Mucosa of descending colon (tissue), 3 donors: ENCODE data around the gene SNX32. TPM values are rescaled to one million over a fixed set of nuclear protein-coding genes. Genes with fewer than 3 reads are reported as not detected.

ENCODE experiments used
- ATAC-seq: fragments of 200-7000 bp; cut with Tn5 transposase; one replicate; pipeline ENCODE4 v1.9.1; 2020; ENCODE audit warnings: mild to moderate bottlenecking, moderate library complexity
- DNase-seq, 3 donors: peaks; one replicate each; pipeline ENCODE4 v3.0.0-alpha.2; 2020
- H3K36me3 ChIP-seq: fragments of 200-600 bp; one replicate; pipeline ENCODE4 v1.8.0; 2021; ENCODE audit warnings: low read depth, mild to moderate bottlenecking
- H3K4me1 ChIP-seq: fragments of 200-600 bp; one replicate; pipeline ENCODE4 v1.8.0; 2021; ENCODE audit warnings: low read depth, mild to moderate bottlenecking
- H3K4me3 ChIP-seq: fragments of 200-600 bp; one replicate; pipeline ENCODE4 v1.8.0; 2021; ENCODE audit warnings: mild to moderate bottlenecking
- H3K9me3 ChIP-seq: fragments of 200-600 bp; one replicate; pipeline ENCODE4 v1.8.0; 2021; ENCODE audit warnings: mild to moderate bottlenecking
- intact Hi-C, 2 donors: fragments of 100-400 bp; cut with DNase I in 1 of 2; cut with micrococcal nuclease in 1 of 2; formaldehyde crosslinking; loops; one replicate each; pipeline versions ENCODE4 v1.11.0 to v1.11.1; 2022; cut with DNase I, micrococcal nuclease
- total RNA-seq, 3 donors: library from RNA; stranded (reverse); fragmentation: NEBNext Ultra II Directional in 2 of 3; extraction: Animal tissue kit (Norgen Biotek cat#: 25700) in 2 of 3; gene quantifications; one replicate each; pipeline versions ENCODE4 v1.2.1 to v1.2.4, GENCODE V29; 2021 to 2023
- TF ChIP-seq, protein P1 (sequence below): fragments of 200-600 bp; IDR thresholded peaks from one replicate; pipeline ENCODE4 v1.8.0; 2022; ENCODE audit warnings: antibody characterized with exemption, mild to moderate bottlenecking
- donor health status: DM: no; HTN: no; CAD: no; lungs with moderate emphysema.
- donor health status: DM: no; HTN: no; CAD: no.
- donor health status: DM: no; HTN: yes; CAD: no.

The SNX32 gene
- total RNA-seq, 3 donors from 2014 or later, result 1.1 to 9.4 (median 1.4) TPM

DNA sequence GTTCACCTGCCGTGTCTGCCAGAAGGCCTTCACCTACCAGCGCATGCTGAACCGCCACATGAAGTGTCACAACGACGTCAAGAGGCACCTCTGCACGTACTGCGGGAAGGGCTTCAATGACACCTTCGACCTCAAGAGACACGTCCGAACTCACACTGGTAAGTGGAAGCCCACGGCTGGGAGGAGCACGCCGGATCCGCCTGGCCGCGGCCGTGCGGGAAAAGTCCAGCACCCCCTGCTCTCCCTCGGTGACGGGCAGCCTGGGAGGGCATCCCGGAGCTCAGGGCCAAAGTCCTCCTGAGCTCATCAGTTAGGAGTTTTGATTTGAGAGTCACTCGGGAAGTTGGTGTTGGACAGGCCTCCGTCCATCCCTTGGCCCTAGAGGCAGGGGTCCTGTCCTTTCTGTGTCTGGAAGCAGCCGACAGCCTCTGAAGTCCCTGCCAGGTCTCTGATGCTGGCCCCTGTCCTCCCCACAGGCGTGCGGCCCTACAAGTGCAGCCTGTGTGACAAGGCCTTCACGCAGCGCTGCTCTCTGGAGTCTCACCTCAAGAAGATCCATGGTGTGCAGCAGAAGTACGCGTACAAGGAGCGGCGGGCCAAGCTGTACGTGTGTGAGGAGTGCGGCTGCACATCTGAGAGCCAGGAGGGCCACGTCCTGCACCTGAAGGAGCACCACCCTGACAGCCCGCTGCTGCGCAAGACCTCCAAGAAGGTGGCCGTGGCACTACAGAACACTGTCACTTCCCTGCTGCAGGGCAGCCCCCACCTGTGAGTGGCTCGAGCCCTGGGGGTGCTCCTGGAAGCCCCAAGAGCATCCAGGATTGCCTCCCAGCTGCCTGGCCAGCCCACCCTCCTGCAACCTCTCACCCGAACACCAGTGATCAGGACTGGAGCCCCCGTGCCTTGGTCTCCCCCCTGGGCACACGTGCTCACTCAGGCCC lies 38.9 kb upstream of the SNX32 start:
- DNase-seq, result no peak
- no peak for ATAC-seq
- Histone ChIP-seq H3K4me1 (peaks cover 38% of the 10 kb centered on the region), H3K4me3 (no peak overlapping the region), H3K9me3 (no peaks in the 10 kb centered on the region), H3K36me3 (peaks cover 6% of the 10 kb centered on the region)
- intact Hi-C loops, result no loop called here
- TF ChIP-seq, protein P1, sequence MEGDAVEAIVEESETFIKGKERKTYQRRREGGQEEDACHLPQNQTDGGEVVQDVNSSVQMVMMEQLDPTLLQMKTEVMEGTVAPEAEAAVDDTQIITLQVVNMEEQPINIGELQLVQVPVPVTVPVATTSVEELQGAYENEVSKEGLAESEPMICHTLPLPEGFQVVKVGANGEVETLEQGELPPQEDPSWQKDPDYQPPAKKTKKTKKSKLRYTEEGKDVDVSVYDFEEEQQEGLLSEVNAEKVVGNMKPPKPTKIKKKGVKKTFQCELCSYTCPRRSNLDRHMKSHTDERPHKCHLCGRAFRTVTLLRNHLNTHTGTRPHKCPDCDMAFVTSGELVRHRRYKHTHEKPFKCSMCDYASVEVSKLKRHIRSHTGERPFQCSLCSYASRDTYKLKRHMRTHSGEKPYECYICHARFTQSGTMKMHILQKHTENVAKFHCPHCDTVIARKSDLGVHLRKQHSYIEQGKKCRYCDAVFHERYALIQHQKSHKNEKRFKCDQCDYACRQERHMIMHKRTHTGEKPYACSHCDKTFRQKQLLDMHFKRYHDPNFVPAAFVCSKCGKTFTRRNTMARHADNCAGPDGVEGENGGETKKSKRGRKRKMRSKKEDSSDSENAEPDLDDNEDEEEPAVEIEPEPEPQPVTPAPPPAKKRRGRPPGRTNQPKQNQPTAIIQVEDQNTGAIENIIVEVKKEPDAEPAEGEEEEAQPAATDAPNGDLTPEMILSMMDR, result no peak

- DNase-seq (no peak), ATAC-seq (no peak)
- Histone ChIP-seq H3K4me1 (peaks cover 20% of the 10 kb centered on the region), H3K4me3 (no peak overlapping the region), H3K36me3 (peaks cover 6% of the 10 kb centered on the region), H3K9me3 (no peaks in the 10 kb centered on the region)
- intact Hi-C loops, result no loop called here
- TF ChIP-seq, protein P1, result no peak
Measured at GRCh38 chr11:65796726-65797601, 36.8 kb upstream of the SNX32 start.

DNA sequence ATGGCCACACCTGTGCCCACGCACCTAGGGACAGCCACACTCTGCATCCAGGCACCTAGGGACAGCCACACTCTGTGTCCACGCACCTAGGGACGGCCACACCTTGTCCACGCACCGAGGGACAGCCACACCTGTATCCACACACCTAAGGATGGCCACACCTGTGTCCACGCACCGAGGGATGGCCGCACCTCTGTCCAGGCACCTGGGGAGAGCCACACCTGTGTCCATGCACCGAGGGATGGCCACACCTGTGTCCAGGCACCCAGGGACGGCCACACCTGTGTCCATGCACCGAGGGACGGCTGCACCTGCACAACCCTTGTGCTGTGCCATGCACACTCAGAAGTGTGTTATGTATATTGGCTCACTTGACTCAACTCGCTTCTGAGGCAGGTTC lies 36.1 kb upstream of the SNX32 start:
- H3K4me3 ChIP-seq, result no peak overlapping the region
- H3K9me3 ChIP-seq, result no peaks in the 10 kb centered on the region
- peak; percentile 51 for ATAC-seq
- peaks cover 6% of the 10 kb centered on the region for H3K36me3 ChIP-seq
- H3K4me1 ChIP-seq, result peaks cover 13% of the 10 kb centered on the region
- peak in 1 of 3 donors; percentile 59 for DNase-seq
- TF ChIP-seq, protein P1, result no peak
- intact Hi-C loops, result no loop called here

GRCh38 chr11:65798882-65799281 lies 34.9 kb upstream of the SNX32 start:
- Histone ChIP-seq H3K4me3 (no peak overlapping the region), H3K36me3 (peaks cover 6% of the 10 kb centered on the region), H3K9me3 (no peaks in the 10 kb centered on the region), H3K4me1 (peaks cover 2% of the 10 kb centered on the region)
- DNase-seq, result no peak
- ATAC-seq, result no peak
- TF ChIP-seq, protein P1, result no peak
- intact Hi-C loops, result no loop called here

DNA sequence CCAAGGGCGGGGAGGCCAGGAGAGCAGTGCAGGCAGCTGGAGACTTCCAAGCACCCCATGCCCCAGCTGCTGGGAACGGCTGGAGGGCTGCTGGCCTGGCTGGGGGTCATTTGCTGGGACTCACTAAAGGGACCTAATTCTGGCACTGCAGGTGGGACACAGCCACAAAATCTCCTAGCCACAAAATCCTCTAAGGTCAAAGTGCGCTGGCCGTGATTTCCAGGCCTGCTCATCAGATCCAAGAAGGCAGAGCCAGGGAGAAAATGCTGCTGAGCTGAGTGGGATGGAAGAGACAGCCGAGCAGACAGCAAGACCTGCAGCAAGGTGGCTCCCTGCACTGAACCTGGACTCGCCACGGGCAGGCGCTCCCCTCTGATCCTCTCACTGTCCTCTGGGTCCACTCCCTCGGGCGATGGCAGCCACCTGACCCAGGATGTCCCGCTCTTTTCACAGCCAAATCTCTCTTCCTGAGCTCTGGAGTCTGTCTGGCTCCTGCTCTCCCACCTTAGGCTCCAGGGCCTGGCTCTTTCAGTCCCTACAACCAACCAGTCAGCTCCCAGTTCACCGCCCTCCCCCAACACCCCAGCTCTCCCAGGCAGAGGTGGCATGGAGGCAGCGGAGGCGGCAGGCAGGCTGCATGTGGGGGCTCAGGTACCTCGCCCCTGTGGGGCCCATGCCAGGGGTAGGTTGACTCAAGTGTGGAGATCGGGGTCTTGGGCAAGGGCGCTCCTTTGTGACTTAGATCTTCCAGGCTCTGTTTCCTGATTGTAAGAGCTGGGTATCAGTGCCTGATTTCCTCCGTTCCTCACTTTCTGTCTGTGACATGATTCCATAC lies 32.4 kb upstream of the SNX32 start:
- no peaks in the 10 kb centered on the region for H3K36me3 ChIP-seq
- H3K9me3 ChIP-seq, result no peaks in the 10 kb centered on the region
- no peak for DNase-seq
- ATAC-seq, result no peak
- intact Hi-C loops, result no loop called here
- H3K4me3 ChIP-seq, result no peak overlapping the region
- TF ChIP-seq, protein P1, result no peak
- no peaks in the 10 kb centered on the region for H3K4me1 ChIP-seq
